ENCODE measurements around the gene WDR35. TPM values are rescaled to one million over a fixed set of nuclear protein-coding genes. Genes with fewer than 3 reads are reported as not detected.

The WDR35 gene
- total RNA-seq, 4 donors from 2014 or later, result 2.5 to 6.8 (median 4.4) TPM

DNA sequence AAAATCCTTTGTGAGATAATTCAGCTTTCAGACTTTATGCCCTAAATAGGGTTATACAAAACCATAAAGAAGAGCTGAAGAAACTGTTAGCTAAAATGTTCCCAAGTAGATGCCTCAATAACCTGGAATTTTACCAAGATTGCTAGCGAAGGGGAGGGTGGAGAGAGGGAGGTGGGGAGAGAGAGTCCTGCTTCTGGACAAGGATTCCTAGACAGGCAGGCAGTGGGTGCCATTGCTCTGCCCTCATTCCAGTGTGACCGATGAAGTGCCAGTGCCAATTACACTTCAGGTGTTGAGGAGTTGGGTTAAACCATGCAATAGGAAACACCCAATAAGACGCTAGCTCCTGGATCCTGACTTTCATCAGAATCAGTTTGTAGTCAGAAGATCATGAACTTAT, 43.4 kb upstream of the WDR35 start:
- TF ChIP-seq, protein P1, sequence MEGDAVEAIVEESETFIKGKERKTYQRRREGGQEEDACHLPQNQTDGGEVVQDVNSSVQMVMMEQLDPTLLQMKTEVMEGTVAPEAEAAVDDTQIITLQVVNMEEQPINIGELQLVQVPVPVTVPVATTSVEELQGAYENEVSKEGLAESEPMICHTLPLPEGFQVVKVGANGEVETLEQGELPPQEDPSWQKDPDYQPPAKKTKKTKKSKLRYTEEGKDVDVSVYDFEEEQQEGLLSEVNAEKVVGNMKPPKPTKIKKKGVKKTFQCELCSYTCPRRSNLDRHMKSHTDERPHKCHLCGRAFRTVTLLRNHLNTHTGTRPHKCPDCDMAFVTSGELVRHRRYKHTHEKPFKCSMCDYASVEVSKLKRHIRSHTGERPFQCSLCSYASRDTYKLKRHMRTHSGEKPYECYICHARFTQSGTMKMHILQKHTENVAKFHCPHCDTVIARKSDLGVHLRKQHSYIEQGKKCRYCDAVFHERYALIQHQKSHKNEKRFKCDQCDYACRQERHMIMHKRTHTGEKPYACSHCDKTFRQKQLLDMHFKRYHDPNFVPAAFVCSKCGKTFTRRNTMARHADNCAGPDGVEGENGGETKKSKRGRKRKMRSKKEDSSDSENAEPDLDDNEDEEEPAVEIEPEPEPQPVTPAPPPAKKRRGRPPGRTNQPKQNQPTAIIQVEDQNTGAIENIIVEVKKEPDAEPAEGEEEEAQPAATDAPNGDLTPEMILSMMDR (IDR thresholded peaks at IDR 0.05), result no peak
- no peak for TF ChIP-seq POLR2A (IDR thresholded peaks at IDR 0.05)
- 85 to 86% methylated on average over 3 of the region's 3 CpGs for WGBS, 2 donors
- intact Hi-C loops (cut with DNase I; ENCODE audit: low total_unique reads), result no loop called here
- no peak overlapping the region for H3K4me3 ChIP-seq (ENCODE audit: low read depth, poor library complexity, severe bottlenecking)
- DNase-seq (ENCODE audit: low spot score in 2 of 2), result no peak

DNA sequence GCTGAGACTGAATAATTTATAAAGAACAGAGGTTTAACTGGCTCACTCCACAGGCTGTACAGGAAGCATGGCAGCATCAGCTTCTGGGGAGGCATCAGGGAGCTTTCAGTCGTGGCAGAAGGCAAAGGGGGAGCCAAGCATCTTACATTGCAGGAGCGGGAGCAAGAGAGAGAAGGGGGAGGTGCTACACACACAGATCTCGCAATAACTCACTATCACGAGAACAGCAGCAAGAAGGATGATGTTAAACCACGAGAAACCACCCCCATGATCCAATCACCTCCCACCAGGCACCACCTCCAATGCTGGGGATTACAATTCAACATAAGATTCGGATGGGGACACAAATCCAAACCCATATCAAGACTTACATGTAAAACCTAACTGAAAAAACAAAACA, 40.3 kb upstream of the WDR35 start:
- no peak for DNase-seq (ENCODE audit: low spot score in 2 of 2)
- WGBS, 2 donors, result 94 to 96% methylated on average over 6 of the region's 6 CpGs
- intact Hi-C loops (cut with DNase I; ENCODE audit: low total_unique reads), result no loop called here
- no peak for TF ChIP-seq POLR2A (IDR thresholded peaks at IDR 0.05)
- TF ChIP-seq, protein P1 (IDR thresholded peaks at IDR 0.05), result no peak
- H3K4me3 ChIP-seq (ENCODE audit: low read depth, poor library complexity, severe bottlenecking), result no peak overlapping the region

DNA sequence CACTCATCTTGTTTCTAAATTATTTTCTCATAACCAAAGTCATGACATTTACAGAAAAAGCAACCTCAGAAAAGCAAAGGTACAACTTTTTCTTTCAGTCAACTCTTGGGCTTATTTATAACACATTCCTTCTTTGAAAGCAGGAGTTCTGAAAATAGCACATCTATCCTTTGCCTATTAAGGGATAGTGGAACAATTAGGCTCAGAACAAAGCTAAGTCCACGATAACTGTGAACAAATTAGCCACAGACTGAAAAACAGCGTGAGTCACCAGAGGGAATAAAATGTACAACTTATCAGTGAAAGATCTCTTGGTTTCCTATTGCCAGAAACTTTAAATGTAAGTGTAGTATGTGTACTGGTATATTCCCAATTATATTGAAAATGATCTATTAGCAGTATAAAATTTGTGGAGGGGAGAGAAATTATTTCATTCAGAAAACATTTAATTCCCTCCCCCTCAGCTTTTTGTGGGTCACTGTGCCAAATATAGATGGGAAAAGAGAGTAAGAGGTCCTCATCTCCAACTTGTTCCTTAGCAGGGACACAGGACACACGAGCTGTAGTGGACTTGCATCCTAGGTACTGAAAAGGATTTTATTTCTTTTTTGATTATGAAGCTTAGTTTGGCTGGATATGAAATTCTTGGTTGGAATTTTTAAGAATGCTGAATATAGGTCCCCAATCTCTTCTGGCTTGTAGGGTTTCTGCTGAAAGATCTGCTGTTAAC, 38.0 kb upstream of the WDR35 start:
- intact Hi-C loops (cut with DNase I; ENCODE audit: low total_unique reads), result no loop called here
- TF ChIP-seq, protein P1 (IDR thresholded peaks at IDR 0.05), result no peak
- TF ChIP-seq POLR2A (IDR thresholded peaks at IDR 0.05), result no peak
- H3K4me3 ChIP-seq (ENCODE audit: low read depth, poor library complexity, severe bottlenecking), result no peak overlapping the region
- no peak for DNase-seq (ENCODE audit: low spot score in 2 of 2)
- 75 to 79% methylated on average over 3 of the region's 3 CpGs for WGBS, 2 donors

DNA sequence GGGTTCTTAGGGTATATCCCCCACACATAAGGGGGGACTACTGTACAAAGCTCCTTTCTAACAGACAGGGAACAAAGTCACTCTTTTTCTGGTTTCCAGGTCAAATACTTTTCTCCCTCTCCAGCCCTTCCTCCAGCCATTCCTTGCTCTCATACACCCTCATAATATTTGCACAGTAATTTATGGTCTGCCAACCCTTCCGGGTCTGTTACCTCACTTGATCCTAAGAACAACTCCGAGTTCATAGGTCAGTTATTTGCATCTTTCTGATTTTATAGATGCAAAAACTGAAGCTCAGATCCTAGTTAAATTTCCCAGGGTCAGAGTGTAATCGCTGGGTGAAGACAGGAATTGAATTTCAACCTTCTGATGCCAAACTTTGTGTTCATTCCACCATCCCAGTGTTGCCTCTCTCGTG, 37.4 kb upstream of the WDR35 start:
- H3K4me3 ChIP-seq (ENCODE audit: low read depth, poor library complexity, severe bottlenecking), result no peak overlapping the region
- no peak for TF ChIP-seq POLR2A (IDR thresholded peaks at IDR 0.05)
- TF ChIP-seq, protein P1 (IDR thresholded peaks at IDR 0.05), result no peak
- DNase-seq (ENCODE audit: low spot score in 2 of 2), result no peak
- WGBS, 2 donors, result 69 to 72% methylated on average over 4 of the region's 4 CpGs
- intact Hi-C loops (cut with DNase I; ENCODE audit: low total_unique reads), result no loop called here

DNA sequence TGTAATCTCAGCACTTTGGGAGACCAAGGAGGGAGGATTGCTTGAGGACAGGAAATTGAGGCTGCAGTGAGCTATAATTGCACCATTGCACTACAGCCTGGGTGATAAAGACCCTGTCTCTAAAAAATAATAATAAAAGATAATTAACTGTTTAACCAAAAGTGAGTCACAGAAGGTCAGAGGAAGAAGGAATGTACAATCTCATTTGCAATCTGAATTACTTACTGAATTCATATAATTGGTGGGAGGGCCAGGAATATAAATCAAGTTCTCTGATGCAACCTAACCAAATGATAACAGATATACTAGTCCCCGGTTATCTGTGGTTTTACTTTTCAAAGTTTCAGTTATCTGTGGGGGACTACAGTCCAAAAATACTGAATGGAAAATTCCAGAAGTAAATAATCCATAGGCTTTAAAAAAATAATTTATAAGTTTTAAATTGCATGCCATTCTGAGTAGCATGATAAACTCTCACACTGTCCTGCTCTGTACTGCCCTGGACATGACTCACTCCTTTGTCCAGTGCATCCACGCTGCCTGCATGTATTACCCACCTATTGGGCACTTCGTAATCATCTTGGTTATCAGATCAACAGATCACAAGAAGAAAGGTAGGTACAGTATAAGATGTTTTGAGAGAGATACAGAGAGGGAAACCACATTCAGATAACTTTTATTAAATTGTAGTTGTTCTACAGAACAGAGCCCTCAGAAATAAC, 35.3 kb upstream of the WDR35 start:
- 82 to 86% methylated on average over 3 of the region's 3 CpGs for WGBS, 2 donors
- TF ChIP-seq, protein P1 (IDR thresholded peaks at IDR 0.05), result no peak
- TF ChIP-seq POLR2A (IDR thresholded peaks at IDR 0.05), result no peak
- DNase-seq (ENCODE audit: low spot score in 2 of 2), result no peak
- H3K4me3 ChIP-seq (ENCODE audit: low read depth, poor library complexity, severe bottlenecking), result no peak overlapping the region
- intact Hi-C loops (cut with DNase I; ENCODE audit: low total_unique reads), result no loop called here

Data from lower leg skin (tissue), 4 donors.